Renal pelvis (tissue), 4 donors: Measurements from ENCODE around the gene BIN2. TPM values are rescaled to one million over a fixed set of nuclear protein-coding genes. Genes with fewer than 3 reads are reported as not detected.
"Not testable (repeated sequence)": the region's sequence is repeated elsewhere in the genome, so short reads cannot be mapped to it uniquely, and the experiment has no call there.

Experiments used
- DNase-seq: peaks from one replicate; pipeline ENCODE4 v3.0.0-alpha.2; 2013
- polyA plus RNA-seq, 3 donors: library from polyadenylated mRNA; unstranded; fragments of 120-200 nt; gene quantifications; one replicate each; pipeline ENCODE4 v1.2.1, GENCODE V29; 2013; ENCODE audit not compliant: insufficient read length in 3 of 3

BIN2 gene
- polyA plus RNA-seq, 3 donors = 2.6 to 3.7 (median 3.0) TPM

DNA sequence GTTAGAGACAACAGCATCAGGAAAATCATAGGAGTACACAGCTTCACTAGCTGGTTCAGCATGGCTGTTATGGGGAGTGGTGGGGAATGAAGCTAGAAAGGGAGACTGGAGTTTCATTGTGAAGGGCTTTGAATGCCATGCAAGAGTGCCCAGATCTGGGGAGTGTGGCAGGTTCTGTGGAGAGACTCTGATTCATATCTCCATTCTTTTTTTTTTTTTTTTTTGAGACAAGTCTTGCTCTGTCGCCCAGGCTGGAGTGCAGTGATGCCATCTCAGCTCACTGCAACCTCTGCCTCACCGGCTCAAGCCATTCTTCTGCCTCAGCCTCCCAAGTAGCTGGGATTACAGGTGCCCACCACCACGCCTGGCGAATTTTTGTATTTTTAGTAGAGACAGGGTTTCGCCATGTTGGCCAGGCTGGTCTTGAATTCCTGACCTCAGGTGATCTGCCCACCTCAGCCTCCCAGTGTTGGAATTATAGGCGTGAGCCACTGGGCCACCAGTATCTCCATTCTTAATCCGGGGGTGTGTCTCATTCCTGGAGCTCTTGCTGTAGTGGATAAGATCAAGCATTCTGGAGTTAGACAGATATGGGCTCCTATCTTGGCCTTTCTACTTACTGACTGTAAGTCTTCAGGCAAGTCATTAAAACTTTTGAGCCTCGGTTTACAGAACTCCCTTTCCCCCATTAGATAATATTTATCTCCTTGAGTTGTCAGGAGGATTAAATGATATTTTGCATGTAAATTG, 5.7 kb downstream of the BIN2 start:
- DNase-seq = not testable (repeated sequence)

- DNase-seq = no peak
These were observed 12.6 kb downstream of the BIN2 start for GRCh38 chr12:51311389-51311788.

DNA sequence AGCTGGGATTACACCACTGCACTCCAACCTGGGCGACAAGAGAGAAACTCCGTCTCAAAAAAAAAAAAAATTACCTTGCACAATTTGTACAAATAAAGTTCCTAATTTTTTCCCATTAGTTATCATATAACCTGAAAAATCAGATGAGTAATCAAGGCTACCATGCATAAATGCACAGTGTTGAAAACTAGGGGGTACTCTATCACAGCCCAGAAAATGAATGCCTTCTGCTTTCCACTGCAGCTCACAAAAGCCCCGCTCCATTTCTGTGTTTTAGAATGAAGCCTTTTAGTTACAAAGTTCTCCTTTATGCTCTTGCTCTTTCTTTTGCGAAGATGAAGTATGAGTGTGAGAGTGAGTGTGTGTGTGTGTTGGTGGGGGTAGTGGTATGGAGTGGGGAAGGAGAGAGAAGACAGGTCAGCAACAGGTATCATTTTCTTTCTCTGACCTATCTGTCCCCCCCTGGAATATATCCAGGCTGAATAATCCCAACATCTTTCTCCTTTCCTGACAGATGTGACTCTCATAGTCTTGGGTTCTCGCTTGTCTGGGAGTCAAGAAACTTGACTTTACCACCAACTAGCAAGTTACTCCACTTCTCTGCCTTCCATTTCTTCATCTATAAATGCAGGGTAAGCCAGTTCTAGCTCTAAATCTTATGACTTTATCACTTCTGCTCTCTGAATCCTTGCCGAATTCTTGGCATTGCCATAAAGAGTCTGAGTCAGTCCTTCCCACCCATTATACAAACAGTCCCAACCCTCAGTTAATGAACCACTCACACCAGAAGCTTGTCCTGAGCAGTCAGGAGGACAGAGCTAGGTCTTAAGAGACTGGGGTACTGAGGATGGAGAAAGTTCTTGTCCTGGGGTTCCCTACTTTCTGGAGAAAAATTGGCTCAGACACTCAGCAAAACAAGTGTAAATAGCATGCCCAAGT, 16.1 kb downstream of the BIN2 start:
- no peak for DNase-seq

GRCh38 chr12:51306507-51306906, 17.5 kb downstream of the BIN2 start:
- no peak for DNase-seq

- DNase-seq = not testable (repeated sequence)
These were observed 23.2 kb downstream of the BIN2 start for GRCh38 chr12:51300768-51301167.

GRCh38 chr12:51295651-51296050, 28.3 kb downstream of the BIN2 start:
- no peak for DNase-seq

DNA sequence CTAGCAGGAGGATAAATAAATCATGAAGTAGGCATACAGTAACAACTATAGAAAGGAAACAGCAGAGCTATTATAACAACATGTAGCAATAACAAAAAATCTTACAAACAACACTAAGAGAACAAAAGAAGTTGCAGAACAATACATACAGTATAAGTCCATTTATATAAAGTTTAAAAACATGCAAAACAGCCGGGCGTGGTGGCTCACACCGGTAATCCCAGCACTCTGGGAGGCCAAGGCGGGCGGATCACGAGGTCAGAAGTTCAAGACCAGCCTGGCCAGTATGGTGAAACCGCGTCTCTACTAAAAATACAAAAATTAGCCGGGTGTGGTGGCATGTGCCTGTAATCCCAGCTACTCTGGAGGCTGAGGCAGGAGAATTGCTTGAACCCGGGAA, 29.9 kb downstream of the BIN2 start:
- DNase-seq = not testable (repeated sequence)

DNA sequence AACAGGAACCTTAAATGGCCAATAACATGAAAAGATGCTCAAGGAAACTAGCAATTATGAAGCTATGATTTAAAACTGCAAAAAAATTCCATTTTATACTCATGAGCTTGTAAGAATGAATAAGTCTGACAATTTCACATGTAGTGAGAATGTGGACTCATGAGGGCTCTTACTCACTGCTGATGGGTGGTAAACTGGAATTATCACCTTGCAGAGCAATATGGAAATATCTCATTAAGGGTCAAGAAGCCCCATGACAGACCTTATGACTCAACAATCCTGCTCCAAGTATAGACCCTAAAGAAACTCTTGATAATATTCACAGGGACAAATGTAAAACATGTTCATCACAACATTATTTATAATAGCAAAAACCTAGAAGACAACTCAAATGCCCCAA, 30.3 kb downstream of the BIN2 start:
- DNase-seq = no peak

DNA sequence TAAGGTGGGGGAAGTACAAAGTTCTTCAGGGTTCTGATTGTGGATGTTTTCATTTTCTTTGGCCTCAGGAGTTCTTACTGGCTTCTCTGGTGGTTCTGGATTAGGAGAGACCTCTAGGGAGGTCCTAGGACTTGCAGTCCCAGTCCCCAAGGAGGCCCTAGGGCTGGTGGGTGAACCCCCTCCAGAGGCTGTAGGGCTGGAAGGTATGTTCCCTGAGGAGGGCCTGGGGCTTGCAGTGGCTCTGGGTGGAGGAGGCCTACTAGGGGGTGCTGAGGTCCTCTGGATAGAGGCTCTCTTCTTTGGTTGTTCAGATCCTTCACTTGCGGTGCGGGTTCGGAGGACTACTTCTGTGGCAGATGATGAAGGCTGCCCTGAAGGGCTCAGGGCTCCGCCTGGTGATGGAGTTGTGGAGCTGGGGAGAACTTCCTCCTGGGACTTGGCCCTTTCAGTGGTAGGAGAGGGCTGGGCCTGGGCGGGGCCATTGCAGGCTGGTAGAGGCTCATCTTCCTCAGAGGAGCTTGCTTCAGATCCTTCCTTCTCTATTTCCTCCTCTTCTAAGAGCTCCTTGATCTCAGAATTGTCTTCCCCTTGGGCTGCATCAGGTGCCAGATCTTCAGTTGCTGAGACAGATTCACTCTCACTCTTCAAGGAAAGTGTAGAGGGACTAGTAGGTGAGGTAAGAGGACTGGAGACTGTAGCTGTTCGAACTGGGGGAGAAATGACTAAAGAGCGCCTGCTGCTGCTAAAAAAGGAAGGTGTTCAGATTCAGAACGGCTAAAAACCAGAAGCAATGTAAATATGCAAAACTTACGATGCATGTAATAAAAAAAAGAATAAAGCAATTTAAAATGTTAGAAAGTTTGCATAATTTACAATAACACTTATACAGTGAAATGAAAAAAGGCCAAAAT, 32.1 kb downstream of the BIN2 start:
- not testable (repeated sequence) for DNase-seq

GRCh38 chr12:51285843-51286242, 38.1 kb downstream of the BIN2 start:
- DNase-seq = no peak

DNA sequence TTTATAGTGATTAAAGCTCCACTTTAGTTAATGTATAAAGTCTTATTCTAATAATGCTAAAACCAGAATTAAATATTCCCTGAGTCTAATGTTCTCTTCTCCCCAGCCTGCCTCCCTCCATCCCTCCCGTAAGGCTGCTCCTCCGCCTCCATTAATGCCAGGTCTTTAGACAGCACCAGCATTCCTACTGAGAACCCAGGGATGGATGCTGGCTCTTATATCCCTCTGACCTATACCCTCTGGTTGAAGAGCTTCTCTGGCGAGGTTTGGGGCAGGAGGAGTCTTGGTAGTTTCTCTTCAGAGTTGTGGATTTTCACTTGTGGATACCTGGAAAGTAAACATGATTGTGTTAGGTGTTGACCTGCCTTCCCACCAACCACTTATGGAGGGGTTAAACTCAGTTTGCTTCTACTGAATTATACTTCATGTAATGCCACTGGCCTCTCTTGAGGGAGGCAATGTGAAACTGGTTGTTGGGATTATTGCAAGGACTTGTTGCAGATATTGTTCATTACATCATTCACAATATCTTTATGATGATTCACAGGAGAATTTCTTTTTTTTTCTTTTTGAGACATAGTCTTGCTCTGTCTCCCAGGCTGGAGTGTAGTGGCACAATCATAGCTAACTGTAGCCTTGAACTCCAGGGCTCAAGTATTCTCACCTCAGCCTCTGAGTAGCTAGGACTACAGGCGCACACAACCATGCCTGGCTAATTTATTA, 42.6 kb downstream of the BIN2 start:
- DNase-seq = no peak

- DNase-seq = no peak
These were observed 48.9 kb downstream of the BIN2 start for GRCh38 chr12:51275088-51275487.

GRCh38 chr12:51272810-51273209, 51.2 kb downstream of the BIN2 start:
- DNase-seq = not testable (repeated sequence)

DNA sequence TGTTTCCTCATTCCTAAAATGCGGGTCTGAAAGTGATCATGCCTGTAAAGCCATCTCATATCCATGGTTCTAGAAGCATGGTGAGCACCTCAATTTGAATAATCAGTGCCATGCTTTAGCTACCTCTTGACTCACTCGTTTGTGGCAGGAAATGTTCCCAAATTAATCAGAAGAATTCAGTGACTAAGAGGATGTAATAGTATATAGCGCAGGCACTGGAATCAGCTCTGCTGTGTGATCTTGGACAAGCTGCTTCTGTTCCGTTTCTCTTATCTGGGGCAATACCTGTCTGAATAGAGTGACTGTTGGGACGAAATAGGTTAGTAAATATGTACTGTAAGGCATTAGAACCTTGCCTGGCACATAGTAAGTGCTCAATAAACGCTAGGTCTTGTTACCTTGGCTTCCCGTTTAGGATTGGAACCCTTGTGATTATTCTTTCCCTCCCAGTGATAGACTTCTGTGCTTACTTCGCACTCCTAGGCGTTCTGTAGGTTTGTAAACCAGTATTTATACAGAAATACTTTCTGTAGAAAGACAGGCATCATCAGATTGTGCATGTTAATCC, 52.9 kb downstream of the BIN2 start:
- DNase-seq = peak; percentile 14

DNA sequence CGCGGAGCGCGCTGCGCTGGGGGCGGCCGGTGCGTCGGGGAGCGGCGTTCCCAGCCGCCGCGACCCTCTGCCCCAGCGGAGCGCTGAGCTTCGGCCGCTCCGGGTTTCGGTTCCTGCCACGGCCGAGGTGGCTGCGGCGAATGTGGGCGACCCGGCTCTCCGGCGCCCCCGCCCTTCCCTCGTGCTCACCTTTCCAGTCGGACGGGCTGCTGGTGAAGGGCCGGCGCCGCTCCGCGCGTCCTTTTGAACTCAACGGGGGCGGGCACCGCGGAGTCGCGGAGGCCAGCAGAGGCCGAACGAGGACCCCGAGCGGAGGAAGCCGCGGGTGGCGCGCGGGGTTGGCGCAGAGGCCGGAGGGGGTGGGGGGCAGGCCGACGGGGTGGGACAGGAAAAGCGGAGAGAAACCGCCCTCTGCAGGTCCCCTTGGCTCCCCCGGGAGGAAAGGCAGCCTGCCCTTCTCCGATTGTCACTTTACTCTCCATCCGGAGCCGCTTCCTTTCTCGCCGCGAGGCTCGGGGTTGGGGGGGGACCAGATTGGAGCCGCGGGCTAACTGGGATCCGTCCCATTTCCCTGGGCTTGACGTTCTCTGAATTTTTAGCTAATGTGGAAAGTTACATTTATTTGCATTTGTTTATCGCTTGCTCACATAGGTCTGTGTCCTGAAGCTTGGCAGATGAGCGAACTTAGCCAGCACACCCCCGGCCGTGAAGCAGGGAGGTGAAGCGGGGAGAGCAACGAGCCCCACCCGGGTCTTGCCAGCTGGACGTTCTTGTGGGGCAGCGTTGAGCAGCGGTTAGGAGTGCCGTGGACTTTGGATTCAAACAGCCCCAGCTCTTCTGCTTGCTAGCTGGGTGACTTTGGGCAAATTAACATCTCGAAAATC, 53.7 kb downstream of the BIN2 start, which contains the start of gene SMAGP:
SMAGP (minus strand) TSS at position 349 of the 884 bp plus-strand sequence. CDS start 1,137 bp downstream, outside the sequence.
- peak; percentile 68 for DNase-seq

DNA sequence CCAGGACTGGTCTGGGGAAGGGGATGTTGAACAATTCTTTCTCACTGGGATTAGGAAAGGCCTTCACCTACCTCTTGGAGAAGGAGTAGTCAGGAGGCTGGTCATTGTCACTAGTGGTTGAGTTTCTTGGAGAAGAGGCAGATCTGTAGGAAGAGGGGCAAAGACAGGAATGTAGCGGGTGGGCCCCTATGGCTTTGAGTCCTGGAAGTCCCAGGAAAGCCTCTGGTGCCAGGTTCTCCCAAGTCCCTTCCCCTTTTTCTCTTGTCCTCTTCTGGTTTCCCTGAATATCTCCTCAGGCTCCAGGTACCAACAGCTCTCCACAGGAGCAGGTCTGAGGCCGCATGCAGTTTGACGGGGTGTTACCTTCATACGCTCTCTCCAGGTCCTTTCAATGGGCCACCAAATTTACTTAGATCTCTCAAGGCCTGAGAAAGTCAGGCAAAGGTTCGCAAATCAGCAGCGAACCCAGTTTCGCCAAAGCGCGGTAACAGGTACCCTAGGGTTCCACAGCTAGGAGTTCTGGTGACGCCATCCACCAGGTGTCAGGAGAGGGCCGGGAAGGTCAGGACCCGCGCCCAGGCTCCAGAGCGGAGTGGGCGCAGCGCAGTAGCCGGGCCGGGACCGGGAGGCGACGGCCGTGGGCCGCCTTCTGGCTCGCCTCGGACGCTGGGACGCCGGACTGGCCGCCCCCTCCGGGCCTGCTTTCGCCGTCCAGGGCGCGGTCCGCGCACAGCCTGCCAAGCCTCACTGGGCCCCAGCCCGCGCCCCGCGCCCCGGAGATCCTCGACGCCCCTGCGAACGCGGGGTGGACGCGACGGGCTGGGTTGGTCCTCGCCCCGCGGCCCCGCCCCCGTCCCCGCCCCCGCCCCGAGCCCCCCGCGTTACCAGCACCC, 54.6 kb downstream of the BIN2 start:
- peak; percentile 35 for DNase-seq

- no peak for DNase-seq
These were observed 59.0 kb downstream of the BIN2 start for GRCh38 chr12:51265024-51265423.

- DNase-seq = no peak
These were observed 59.7 kb downstream of the BIN2 start for GRCh38 chr12:51264297-51264696.

DNA sequence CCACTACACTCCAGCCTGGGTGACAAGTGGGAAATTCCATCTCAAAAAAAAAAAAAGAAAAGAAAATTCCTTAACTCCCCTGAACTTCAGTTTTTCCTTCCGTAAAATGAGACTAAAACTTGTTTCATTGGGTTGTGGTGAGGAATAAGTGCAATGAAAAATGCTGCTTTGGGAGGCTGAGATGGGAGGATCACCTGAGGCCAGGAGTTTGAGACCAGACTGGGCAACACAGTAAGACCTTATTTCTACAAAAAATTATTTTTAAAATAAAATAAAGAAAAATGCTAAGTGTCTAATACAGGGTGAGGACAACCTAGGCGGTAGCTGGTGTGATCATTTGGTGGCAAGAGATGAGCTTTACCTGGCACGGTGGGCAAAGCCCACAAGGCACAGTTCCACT, 60.6 kb downstream of the BIN2 start:
- no peak for DNase-seq
